A673 (cell line): ENCODE data around the gene ZNF83. TPM values are rescaled to one million over a fixed set of nuclear protein-coding genes. Genes with fewer than 3 reads are reported as not detected.
A peak's percentile ranks its signal among the peaks of the same experiment; 100 is the strongest.
"Not testable (repeated sequence)": the region's sequence is repeated elsewhere in the genome, so short reads cannot be mapped to it uniquely, and the experiment has no call there.

Source experiments
- Bru-seq: library from RNA; stranded (reverse); fragments of 400-500 nt; gene quantifications from one replicate; lab custom pipeline; 2021; lab: Mats Ljungman, UMichigan
- BruChase-seq, 2 experiments: library from RNA; stranded (reverse); fragments of 400-500 nt; gene quantifications; one replicate each; lab custom pipeline; 2021; lab: Mats Ljungman, UMichigan
- BruUV-seq: library from RNA; stranded (reverse); fragments of 400-500 nt; replicated peaks from 2 replicates; lab custom pipeline; 2021; lab: Mats Ljungman, UMichigan
- CTCF ChIA-PET: fragments of 300-600 bp; sonication (Branson Sonifier 250); formaldehyde crosslinking; loops from one replicate; lab custom pipeline; 2022; ENCODE audit warnings: antibody characterized with exemption; lab: Charles Lee
- POLR2A ChIA-PET: fragments of 300-600 bp; sonication (Branson Sonifier 250); formaldehyde crosslinking; loops from one replicate; lab custom pipeline; 2022; ENCODE audit warnings: antibody characterized with exemption; ENCODE audit not compliant: low non-redundant PET; lab: Charles Lee
- DNase-seq: peaks from one replicate; pipeline ENCODE4 v3.0.0-alpha.2; 2015; ENCODE audit warnings: low spot score
- H3K27ac ChIP-seq: fragments of 200-600 bp; sonication (generic); 2 replicates; pipeline ENCODE4 v1.5.1; 2016; ENCODE audit warnings: mixed run types, low read depth, mild to moderate bottlenecking, mixed read lengths, antibody characterized with exemption, low read length; ENCODE audit not compliant: poor library complexity, severe bottlenecking
- H3K27me3 ChIP-seq: fragments of 200-600 bp; sonication (generic); replicated peaks from 2 replicates; pipeline ENCODE4 v1.6.1; 2017; ENCODE audit warnings: mixed run types, low read depth, mild to moderate bottlenecking, mixed read lengths, antibody characterized with exemption, low read length; ENCODE audit not compliant: insufficient read depth, poor library complexity
- H3K36me3 ChIP-seq: fragments of 200-600 bp; sonication (generic); 2 replicates; pipeline ENCODE4 v1.6.1; 2016; ENCODE audit warnings: mixed run types, mild to moderate bottlenecking, mixed read lengths, antibody characterized with exemption, low read length; ENCODE audit not compliant: insufficient read depth, poor library complexity, severe bottlenecking
- H3K4me1 ChIP-seq: fragments of 200-600 bp; sonication (generic); 2 replicates; pipeline ENCODE4 v1.6.1; 2017; ENCODE audit warnings: mixed run types, mild to moderate bottlenecking, mixed read lengths, antibody characterized with exemption, low read length; ENCODE audit not compliant: insufficient read depth, poor library complexity, severe bottlenecking
- H3K4me3 ChIP-seq: fragments of 200-600 bp; sonication (generic); 2 replicates; pipeline ENCODE4 v1.5.1; 2016; ENCODE audit warnings: low read depth, mixed run types, mild to moderate bottlenecking, mixed read lengths, low read length; ENCODE audit not compliant: poor library complexity, severe bottlenecking
- H3K9me3 ChIP-seq: fragments of 200-600 bp; sonication (generic); 2 replicates; pipeline ENCODE4 v1.6.1; 2016; ENCODE audit warnings: mixed run types, low read depth, mild to moderate bottlenecking, mixed read lengths, antibody characterized with exemption, low read length; ENCODE audit not compliant: poor library complexity, severe bottlenecking
- CTCF ChIP-seq: fragments of 300-800, 200-600 bp; sonication (generic); conservative IDR thresholded peaks from 2 replicates; pipeline ENCODE4 v1.5.1; 2017; ENCODE audit warnings: low read depth, mild to moderate bottlenecking, antibody characterized with exemption, low read length, moderate library complexity, mixed read lengths
- EZH2 ChIP-seq: fragments of 200-600 bp; sonication (generic); IDR thresholded peaks from 2 replicates; pipeline ENCODE4 v1.6.1; 2017; ENCODE audit warnings: borderline replicate concordance, low read depth, mild to moderate bottlenecking, mixed read lengths, antibody characterized with exemption, low read length; ENCODE audit not compliant: poor library complexity, severe bottlenecking
- intact Hi-C: fragments of 100-400 bp; cut with micrococcal nuclease; formaldehyde crosslinking; loops from one replicate; pipeline ENCODE4 v1.10.0; 2022; ENCODE audit not compliant: unreplicated experiment
- long read RNA-seq: library from polyadenylated mRNA; stranded (forward); transcript quantifications from one replicate; pipeline ENCODE4 v2.0.0, GENCODE V29; 2022
- total RNA-seq: library from RNA; stranded (reverse); gene quantifications from 2 replicates; pipeline ENCODE4 v1.2.3, GENCODE V29; 2021

The ZNF83 gene
- total RNA-seq: 23.0 and 23.7 TPM in 2 replicates
- percentile 65 among the genes with signal in this experiment for Bru-seq, nascent RNA
- percentile 68 among the genes with signal in this experiment for BruChase-seq, experiment 1, labeled RNA remaining after a 2-hour chase
- BruChase-seq, experiment 2, labeled RNA remaining after a 6-hour chase: percentile 83 among the genes with signal in this experiment
- long read RNA-seq, transcript ZNF83-202 (4 exons, 2,726 nt): major isoform, 5 of 18 reads
- long read RNA-seq, partial matches to known transcripts: 1 of 18 reads
- long read RNA-seq, other reads (novel, unspliced or antisense): 7 of 18 reads

GRCh38 chr19:52637718-52638585, at the start of gene ZNF83:
ZNF83 (minus strand) TSS chr19:52638355.
- Histone ChIP-seq H3K9me3 (no peaks in the 10 kb centered on the region), H3K27me3 (no peaks in the 10 kb centered on the region), H3K4me1 (no peaks in the 10 kb centered on the region), H3K27ac (peak within 1 kb of the TSS; percentile 77), H3K36me3 (no peaks in the 10 kb centered on the region), H3K4me3 (peak within 1 kb of the TSS; percentile 58)
- CTCF ChIA-PET: interaction anchor here (0.6 kb wide), 1 partner anchor 33 kb away, joined by 3 read pairs; no protein-coding TSS in a partner anchor
- peak; percentile 96 for DNase-seq
- TF ChIP-seq CTCF: no peak
- TSS peak; percentile 50 for BruUV-seq
- intact Hi-C loops: no loop called here
- POLR2A ChIA-PET: no interaction called here

- no peak overlapping the region for H3K27ac ChIP-seq
- POLR2A ChIA-PET: no interaction called here
- intact Hi-C loops: no loop called here
- TF ChIP-seq CTCF (no peak), EZH2 (no peak)
- BruUV-seq: no TSS peak
- no peaks in the 10 kb centered on the region for H3K4me1 ChIP-seq
- DNase-seq: no peak
- CTCF ChIA-PET: no interaction called here
- H3K36me3 ChIP-seq: no peaks in the 10 kb centered on the region
- no peaks in the 10 kb centered on the region for H3K27me3 ChIP-seq
- no peak overlapping the region for H3K4me3 ChIP-seq
- H3K9me3 ChIP-seq: no peaks in the 10 kb centered on the region
These were observed 49.5 kb upstream of the ZNF83 start for GRCh38 chr19:52687684-52688083.

GRCh38 chr19:52685811-52686210, 47.7 kb upstream of the ZNF83 start:
- Histone ChIP-seq H3K9me3 (no peaks in the 10 kb centered on the region), H3K27me3 (no peaks in the 10 kb centered on the region), H3K4me3 (no peak overlapping the region), H3K27ac (no peak overlapping the region), H3K36me3 (no peaks in the 10 kb centered on the region), H3K4me1 (no peaks in the 10 kb centered on the region)
- CTCF ChIA-PET: no interaction called here
- DNase-seq: no peak
- intact Hi-C loops: no loop called here
- BruUV-seq: no TSS peak
- POLR2A ChIA-PET: no interaction called here
- TF ChIP-seq EZH2 (no peak), CTCF (no peak)

- CTCF ChIA-PET, H3K27ac ChIP-seq, POLR2A ChIA-PET, intact Hi-C loops, BruUV-seq, H3K4me3 ChIP-seq, H3K9me3 ChIP-seq, H3K36me3 ChIP-seq, H3K27me3 ChIP-seq, DNase-seq, H3K4me1 ChIP-seq: not testable (repeated sequence)
These were observed 43.1 kb upstream of the ZNF83 start for GRCh38 chr19:52681216-52681615.
